HEK293T (cell line): ENCODE measurements around the gene PLS1.

ENCODE experiments used
- ARNT ChIP-seq: fragments of 450-650 bp; IDR thresholded peaks from 2 replicates; pipeline ENCODE4 v1.6.1; 2017; ENCODE audit warnings: mild to moderate bottlenecking
- BHLHE40 ChIP-seq: fragments of 450-650 bp; IDR thresholded peaks from 2 replicates; pipeline ENCODE4 v1.6.1; 2016; ENCODE audit warnings: mild to moderate bottlenecking, moderate library complexity, borderline replicate concordance
- CTBP1 ChIP-seq: fragments of 450-650 bp; IDR thresholded peaks from 2 replicates; pipeline ENCODE4 v1.6.1; 2016; ENCODE audit warnings: borderline replicate concordance
- ELF4 ChIP-seq: fragments of 450-650 bp; IDR thresholded peaks from 2 replicates; pipeline ENCODE4 v1.6.1; 2017; ENCODE audit warnings: antibody characterized with exemption
- FOXA1 ChIP-seq: fragments of 450-650 bp; IDR thresholded peaks from 2 replicates; pipeline ENCODE4 v1.6.1; 2016; ENCODE audit warnings: mild to moderate bottlenecking
- FOXK2 ChIP-seq: fragments of 450-650 bp; IDR thresholded peaks from 2 replicates; pipeline ENCODE4 v1.6.1; 2016; ENCODE audit warnings: mild to moderate bottlenecking
- FOXM1 ChIP-seq: fragments of 450-650 bp; IDR thresholded peaks from 2 replicates; pipeline ENCODE4 v1.6.1; 2017; ENCODE audit warnings: mild to moderate bottlenecking, borderline replicate concordance
- HDGF ChIP-seq: fragments of 450-650 bp; IDR thresholded peaks from 2 replicates; pipeline ENCODE4 v1.6.1; 2017; ENCODE audit warnings: antibody characterized with exemption, borderline replicate concordance
- L3MBTL2 ChIP-seq: fragments of 450-650 bp; conservative IDR thresholded peaks from 2 replicates; pipeline ENCODE4 v1.6.1; 2016; ENCODE audit warnings: mild to moderate bottlenecking
- SP1 ChIP-seq: fragments of 450-650 bp; IDR thresholded peaks from 2 replicates; pipeline ENCODE4 v1.6.1; 2017
- SUZ12 ChIP-seq: fragments of 450-650 bp; IDR thresholded peaks from 2 replicates; pipeline ENCODE4 v1.6.1; 2016; ENCODE audit warnings: mild to moderate bottlenecking
- TARDBP ChIP-seq: fragments of 450-650 bp; IDR thresholded peaks from 2 replicates; pipeline ENCODE4 v1.6.1; 2016
- ZNF384 ChIP-seq: fragments of 450-650 bp; IDR thresholded peaks from 2 replicates; pipeline ENCODE4 v1.6.1; 2016

DNA sequence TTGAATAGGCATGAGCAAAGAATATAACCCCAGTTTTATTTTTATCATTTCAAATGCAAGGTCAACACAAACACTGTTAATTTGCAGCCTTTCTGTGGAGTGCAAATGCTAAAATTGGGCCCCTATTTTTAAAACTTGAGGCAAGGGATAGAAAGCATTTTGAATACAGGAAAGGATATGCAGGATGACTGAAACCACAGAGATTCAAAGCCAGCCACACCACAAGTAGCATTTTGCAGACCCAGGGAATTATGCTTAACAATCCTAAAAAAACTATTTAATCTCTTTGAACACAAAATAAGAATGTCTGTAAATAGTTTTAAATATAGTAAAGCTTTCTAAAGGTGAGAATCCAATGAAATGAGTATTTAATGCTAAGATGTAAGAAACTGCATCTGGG lies 64.7 kb downstream of the PLS1 start:
- TF ChIP-seq SUZ12 (no peak), CTBP1 (no peak), FOXA1 (no peak), FOXK2 (no peak), HDGF (no peak), SP1 (no peak), BHLHE40 (no peak), L3MBTL2 (no peak), FOXM1 (no peak), ARNT (no peak), ELF4 (no peak), TARDBP (no peak), ZNF384 (no peak)
